HG02571 (cell line): ENCODE data around the gene CHD2.

ENCODE experiments used
- ATAC-seq: cut with Tn5 transposase; IDR thresholded peaks from one replicate; pipeline ENCODE4 v1.9.1; 2021; ENCODE audit warnings: mild to moderate bottlenecking, moderate library complexity; ENCODE audit not compliant: unreplicated experiment

The CHD2 gene

DNA sequence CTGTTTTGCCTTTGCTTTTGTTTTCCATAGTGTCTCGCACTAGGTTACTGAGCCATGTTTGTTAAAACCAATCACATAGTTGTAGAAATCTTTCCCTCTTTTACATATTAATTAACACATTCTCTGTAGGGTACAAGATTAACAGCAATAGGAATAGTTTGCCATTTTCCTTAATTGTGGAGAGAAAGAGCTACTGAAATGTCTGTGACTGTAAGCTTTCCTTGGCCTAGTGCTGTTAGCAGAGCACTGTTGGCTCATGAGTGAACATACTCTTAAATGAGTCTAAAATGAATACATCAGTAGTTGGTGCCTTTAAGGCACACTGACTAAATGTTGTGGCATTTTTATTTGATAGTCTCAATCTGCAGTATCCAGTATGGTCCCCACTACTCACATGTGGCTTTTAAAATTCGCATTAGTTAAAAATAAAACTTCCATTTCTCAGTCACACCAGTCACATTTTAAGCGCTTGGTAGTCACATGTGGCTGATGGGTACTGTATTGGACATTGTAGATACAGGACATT, 28.2 kb downstream of the CHD2 start:
- ATAC-seq, result no peak

DNA sequence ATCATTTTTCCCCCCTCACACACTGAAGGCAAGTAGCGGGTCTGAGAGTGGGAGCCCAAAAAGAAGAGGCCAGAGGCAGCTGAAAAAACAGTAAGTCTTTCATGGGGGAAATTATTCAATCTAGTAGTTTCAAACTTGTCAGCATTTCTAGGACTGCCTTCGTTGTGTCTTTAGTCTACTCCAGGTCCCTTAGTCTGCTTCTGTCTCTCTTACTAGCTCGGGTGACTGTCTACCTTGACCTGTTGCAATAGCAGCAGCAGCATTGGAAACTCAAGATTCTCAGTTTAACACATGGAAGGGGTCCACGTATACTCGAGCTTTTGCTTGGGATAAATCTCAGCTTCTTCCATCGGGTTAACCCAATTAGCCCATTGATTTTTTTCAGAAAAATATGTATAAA, 28.9 kb downstream of the CHD2 start:
- no peak for ATAC-seq

DNA sequence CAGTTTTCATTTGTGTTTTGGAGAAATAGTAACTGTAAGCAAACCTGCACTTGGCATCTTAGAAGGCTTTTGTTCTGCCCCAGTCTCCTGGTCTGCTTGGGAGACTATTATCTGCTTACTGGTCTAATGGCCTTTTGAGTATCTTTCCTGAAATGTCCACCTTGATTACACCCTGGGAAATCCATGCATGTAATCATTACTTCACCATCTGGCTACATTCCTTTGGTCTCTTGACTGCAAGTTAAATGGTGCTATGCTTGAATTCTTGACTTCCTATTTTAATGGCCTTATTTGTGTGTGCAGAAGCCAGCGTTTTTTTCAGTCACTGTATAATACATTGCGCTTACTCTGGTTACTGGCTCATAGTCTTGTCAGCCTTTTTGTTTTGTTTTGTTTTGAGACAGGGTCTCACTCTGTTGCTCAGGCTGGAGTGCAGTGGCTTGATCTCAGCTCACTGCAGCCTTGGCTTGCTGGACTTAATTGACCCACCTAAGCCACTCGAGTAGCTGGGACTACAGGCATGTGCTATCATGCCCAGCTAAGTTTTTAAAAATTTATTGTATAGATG, 30.0 kb downstream of the CHD2 start:
- ATAC-seq, result no peak

DNA sequence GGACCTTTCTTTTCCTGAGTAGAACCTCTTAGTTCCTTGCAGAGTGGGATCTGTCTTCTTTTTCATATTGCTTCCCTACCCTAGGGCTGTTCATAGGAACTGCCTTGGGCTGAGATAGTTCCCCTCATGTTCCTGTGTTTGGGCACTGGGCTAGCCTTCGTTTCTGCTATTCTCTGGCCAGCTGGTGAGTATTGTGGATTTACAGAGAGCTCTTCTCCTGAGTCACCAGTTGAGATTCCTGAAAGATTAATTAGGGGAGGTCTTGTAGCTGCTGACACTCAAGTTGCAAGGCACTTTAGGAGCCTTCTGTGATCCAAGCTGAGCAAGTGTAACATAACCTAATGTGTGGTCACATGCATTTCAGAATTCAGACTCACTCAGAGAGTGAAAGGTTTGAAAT, 30.7 kb downstream of the CHD2 start:
- no peak for ATAC-seq

DNA sequence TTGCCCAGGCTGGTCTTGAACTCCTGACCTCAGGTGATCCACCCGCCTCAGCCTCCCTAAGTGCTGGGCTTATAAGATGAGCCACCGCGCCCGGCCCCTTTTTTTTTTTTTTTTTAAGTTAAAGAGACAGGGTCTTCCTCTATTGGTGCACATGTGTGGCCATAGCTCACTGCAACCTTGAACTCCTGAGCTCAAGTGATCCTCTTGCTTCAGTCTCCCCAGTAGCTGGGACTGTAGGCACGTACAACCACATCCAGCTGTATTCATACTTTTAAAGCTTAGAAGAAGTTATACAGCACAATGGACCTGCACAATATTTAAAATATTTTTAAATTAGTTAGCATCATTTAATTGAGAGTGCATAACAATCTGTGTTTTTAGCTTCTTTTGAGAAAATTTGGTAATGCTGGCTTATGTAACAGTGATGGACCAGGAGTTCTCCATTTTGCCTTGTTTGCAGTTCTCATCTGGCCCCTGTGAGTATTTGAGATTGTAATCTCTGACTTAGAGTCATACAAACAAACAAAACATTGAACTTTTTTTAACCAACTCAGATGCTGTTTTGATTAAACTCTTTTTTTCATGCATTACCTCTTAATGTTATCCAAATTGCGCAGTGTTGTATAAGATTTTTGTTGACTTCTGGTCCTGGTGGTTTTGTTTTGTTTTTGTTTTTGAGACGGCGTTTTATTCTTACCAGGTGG, 33.0 kb downstream of the CHD2 start:
- ATAC-seq, result no peak

DNA sequence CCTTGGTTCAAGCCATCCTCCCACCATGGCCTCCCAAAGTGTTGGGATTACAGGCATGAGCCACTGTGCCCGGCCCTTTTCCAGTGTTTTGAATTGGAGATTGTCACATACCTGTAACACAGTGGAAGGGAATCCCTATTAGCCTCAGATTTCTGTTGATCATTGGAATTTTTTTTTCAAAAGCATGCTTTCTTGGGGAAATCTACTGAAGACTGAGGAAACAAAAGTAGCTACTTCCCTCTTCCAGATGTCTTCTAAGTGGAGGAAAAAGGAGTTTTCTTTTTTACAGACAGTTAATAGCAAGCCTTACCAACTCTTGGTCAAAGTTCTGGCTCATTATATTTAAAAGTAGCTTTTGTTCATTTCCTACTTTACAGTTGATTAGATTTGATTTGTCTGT, 33.7 kb downstream of the CHD2 start:
- ATAC-seq, result no peak

DNA sequence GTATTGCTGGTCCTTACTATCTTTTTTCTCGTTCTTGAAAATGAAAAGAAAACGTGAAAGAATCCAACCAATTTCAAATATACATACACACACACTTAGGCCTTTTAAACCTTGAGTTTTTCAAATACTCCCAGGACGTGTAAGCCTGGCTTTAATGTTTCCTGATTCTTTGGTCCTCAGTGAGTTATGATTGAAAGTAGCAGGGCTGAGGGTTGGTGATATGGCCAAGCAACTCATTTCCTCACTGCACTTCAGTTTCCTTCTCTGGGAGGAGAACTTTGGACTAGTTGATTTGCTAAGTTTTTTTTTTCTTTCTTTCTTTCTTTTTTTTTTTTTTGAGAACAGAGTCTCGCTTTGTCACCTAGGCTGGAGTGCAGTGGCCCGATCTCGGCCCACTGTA, 34.6 kb downstream of the CHD2 start:
- ATAC-seq, result no peak

DNA sequence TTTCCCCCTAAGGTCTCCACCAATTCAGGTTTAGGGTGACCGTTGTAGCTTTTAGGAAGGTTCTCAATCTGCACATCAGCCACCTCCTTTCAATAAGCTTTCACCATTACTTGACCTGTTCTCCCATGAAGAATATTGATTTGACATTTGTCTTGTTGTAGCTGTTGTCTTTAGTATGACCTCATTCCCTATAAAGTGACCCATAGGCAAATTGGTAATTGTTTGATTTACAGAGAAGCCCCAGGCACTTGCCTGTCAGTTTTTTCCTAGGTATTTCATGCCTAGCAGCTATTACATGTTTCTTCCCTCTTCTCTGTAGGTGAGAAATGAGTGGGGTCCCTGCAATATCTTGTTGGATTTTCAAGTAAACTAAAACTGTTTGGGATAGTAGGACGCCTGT, 36.0 kb downstream of the CHD2 start:
- no peak for ATAC-seq

DNA sequence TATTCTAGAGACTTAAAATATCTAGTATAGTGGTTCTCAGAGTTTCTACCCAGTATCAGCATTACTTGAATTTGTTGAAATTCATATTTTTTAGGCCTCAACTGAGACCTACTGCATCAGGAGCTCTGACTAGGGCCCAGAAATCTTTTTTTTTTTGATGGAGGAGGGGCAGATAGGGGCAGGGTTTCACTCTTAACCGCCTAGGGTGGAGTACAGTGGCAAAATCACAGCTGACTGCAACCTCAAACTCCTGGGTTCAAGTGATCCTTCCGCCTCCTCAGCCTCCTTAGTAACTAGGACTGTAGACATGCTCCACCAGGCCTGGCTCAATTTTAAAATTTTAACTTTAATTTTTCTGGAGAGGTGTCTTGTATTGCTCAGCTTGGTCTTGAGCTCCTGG, 36.6 kb downstream of the CHD2 start:
- ATAC-seq, result no peak

DNA sequence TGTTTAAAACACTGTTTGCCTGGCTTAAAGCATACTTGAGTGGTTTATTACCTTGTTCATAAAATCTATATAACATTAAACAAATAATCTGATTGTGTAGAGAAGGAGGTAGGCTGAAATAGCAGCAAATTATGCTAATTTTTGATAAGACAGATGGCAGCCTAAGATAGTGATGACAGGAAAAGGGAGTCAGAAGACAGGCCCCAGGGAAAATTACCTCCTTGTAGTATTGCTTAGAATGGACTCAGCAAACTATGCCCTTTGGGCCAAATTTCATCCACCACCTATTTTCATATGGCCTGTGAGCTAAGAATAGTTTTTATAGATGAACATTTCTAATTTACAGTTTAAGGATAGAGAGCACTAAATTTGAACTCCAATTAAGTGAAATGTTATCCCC, 37.8 kb downstream of the CHD2 start:
- ATAC-seq, result no peak

DNA sequence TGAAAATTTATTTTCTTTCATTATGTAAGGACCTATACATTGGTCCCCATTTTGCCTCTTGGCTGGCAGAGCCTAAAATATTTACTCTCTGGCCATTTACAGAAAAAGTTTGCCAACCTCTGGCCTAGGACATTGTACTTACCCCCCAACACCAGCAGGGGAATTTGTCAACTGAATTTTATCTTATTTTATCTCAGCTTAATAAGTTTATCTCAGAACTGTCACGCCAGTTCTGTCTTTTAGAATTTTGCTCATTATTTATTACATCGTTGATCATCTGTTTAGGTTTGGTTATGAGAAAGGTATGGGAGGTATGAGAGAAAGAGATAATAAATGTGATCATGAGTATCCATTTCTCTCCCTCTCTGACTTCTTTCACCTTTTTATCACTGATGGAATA, 38.3 kb downstream of the CHD2 start:
- no peak for ATAC-seq

DNA sequence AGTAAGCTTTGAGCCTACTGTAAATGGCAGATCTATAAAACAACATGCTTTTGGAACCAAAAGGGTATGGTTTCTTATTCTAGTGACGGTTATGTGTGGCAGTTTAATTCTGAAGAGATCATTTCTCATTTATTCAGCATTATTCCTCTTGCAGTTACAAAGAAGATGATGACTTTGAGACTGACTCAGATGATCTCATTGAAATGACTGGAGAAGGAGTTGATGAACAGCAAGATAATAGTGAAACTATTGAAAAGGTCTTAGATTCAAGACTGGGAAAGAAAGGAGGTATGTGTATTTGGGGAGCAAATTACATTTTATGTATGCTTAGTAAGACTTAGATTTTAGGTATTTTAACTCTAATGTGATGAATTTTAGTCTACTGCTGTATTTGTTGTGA, 41.5 kb downstream of the CHD2 start:
- no peak for ATAC-seq

DNA sequence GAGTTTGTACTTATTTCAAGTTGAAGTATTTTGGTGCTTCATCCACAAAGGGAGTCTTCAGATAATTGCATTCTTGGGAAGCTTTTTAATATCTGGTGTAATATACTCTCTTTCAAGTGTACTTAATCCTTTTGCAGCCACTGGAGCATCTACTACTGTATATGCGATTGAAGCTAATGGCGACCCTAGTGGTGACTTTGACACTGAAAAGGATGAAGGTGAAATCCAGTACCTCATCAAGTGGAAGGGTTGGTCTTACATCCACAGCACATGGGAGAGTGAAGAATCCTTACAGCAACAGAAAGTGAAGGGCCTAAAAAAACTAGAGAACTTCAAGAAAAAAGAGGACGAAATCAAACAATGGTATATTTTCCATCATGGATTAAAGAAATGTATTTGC, 42.6 kb downstream of the CHD2 start:
- no peak for ATAC-seq

DNA sequence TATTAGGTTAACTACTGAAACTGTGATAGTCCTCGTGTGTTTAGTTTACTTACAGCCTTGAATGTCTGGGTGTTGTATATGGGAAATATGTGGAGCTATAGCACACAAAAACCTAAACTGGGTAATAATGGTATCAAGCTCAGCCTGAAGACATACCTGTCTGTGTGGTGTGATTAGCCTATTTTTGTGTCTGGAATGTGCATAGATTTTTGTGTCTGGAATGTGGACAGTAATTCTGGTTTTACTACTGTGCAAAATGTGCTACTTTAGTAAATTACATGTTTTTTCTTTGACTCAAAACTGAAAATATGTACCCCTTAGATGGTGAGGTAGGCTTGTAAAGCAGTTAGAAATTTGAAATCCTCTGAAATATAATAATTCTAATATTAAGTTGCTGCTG, 43.5 kb downstream of the CHD2 start:
- ATAC-seq, result no peak

DNA sequence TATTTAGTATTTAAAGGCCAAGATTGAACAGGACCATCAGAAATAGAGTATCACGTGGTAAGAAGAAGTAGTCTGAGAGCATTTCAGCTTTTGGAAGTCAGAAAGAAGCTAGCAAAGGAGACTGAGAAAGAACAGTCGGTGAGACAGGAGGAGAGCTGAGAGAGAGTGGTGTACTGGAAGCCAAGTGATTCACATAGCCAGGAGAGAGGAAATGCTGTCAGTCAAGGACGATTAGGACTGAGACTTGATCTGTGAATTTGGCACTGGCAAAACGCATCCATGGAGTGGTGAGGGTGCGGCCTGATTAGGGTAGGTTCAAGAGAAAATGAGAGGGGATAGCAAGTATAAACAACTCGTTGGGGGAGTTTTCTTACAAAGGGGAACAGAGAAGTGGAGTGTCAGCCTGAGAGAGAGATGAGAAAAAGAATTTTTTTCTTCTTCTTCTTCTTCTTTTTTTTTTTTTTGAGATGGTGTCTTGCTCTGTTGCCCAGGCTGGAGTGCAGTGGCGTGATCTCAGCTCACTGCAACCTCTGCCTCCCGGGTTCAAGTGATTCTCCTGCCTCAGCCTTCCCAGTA, 44.9 kb downstream of the CHD2 start:
- ATAC-seq, result no peak

DNA sequence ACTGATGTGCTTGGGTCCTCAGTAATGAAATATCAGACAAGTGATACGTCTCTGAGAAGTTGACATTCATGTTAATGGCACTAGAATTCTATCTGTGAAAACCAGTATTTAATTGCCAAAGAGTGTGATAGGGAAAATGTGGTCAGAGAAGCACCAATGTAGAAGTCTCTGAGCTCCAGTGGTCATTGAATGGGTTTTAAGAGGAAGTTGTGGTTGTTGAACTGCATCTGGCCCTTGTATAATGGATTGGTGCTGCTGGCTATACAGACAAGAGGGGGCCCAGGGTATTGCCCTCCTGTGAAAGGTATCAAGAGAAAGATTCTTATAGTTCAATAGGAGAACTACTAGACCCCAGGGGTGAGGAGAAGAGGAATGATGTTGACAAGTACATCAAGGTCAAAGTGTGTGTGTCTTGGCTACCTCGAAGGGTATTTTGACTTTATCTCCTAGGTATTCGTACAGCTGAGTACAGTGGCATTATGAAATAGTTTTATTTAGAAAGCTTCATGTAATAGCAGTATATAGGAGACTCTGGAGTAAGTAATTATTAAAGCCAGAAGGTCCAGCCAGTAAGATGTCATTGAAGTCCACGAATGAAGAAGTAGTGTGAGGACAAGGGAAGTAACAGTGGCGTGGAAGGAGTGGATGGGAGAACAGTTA, 47.1 kb downstream of the CHD2 start:
- no peak for ATAC-seq

DNA sequence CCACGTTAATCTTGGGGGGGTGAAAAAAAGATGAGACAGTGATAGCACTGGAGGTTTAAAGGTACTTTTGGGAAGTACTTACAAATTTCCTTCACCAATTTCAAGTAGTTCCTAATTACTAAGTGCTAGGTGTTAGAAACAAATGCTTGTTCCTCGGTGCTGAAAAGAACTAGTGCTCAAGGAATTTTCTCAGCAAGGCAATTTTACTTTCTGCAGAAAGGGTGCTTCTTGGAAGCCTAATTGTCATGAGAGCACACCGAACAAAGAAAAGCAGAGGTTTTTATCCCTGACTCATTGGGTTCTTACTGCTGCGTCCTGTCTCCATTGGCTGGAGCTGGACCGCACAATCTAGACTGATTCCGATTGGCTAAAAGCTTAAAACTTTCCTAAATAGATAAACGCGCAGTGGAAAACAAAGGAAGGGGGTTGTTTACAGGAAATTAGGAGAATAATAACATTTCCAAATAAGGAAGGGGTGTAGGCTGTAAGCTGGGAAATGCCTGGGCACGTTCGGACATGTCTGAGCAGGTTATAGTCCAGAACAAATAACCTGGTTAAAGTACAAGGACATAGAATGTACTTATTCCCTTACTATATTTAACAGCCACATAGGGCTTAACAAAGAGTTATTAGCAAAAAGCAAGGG, 49.6 kb downstream of the CHD2 start:
- no peak for ATAC-seq

DNA sequence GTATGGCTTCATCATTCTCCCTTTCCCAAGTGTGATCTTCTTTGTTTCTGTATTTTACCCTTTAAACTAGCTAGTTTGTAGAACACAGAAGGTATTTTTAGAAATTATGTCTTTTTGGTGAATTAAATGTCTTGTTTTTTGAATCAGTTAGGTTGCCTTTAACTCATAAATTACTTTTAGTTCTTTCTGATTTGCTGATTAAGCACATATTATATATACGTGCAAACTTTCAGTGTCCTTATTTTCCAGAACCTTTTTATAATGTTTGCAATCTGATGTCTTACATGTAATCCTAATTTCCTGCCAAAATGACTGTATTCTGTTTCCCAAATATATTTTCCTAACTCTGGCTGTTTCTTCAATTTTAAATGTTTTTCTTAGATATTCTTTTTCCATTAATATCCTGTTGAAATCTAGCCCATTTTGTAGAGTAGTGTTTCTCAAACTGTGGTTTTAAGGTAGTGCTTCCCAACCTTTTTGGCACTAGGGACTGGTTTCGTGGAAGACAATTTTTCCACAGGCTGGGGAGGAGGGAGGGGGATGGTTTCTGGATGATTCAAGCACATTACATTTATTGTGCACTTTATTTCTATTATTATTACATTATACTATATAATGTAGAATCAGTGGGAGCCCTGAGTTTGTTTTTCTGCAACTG, 51.8 kb downstream of the CHD2 start:
- ATAC-seq, result no peak

DNA sequence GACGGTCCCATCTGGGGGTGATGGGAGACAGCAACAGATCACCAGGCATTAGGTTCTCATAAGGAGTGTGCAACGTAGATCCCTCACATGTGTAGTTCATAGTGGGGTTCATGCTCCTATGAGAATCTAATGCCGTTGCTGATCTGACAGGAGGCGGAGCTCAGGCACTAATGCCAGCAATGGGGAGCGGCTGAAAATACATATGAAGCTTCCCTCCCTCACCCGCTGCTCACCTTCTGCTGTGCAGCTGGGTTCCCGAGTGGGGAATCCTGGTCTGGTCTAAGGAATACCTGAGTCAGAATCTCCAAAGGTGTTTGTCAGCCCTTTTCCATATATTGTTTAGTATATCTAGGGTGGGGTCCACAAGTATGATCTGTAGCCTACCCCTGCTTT, 52.3 kb downstream of the CHD2 start:
- no peak for ATAC-seq

DNA sequence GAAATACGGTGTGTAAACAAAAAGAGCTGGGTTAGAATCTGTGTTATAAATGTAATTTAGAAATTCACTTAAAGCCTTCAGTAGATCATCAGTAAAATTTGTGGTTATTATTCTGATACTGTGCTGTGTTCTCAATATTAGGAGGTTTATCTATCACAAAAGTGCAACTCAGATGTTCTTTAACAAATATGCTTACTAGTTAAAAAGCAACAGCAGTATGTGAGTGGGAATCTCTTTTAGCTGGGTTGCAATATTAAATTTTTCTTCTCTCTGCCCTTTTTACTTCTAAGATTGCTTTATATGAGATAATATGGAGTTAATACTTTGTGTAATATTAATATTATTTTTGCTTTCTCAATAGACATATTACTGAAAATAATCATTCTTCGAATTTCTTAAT, 53.4 kb downstream of the CHD2 start:
- ATAC-seq, result no peak

DNA sequence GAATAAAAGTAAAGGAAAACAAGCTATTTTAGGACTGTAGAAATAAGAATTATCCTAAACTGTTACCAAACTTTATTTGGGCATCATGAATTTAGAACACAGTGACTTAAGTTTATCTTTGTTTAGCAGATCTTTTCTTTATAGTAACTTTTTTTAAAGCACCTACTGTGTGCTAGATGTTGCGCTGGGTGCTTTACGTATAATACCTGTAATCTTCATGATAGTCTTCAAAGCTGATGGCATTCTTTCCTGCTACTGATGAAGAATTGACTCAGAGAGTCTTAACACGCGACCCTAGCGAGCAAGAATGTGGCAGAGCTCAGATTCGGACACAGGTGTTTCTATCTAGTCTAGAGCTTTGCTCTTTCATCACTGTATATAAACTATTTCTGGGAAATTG, 53.9 kb downstream of the CHD2 start:
- ATAC-seq, result no peak
